ENCODE data around the gene MAPK8IP3.
A peak's percentile ranks its signal among the peaks of the same experiment; 100 is the strongest.

The MAPK8IP3 gene

GRCh38 chr16:1765826-1766225, 59.8 kb downstream of the MAPK8IP3 start:
- TF ChIP-seq CTCF (IDR thresholded peaks at IDR 0.05): no peak
- no peak for TF ChIP-seq ZFX (IDR thresholded peaks at IDR 0.05; ENCODE audit: borderline replicate concordance)
- H3K27ac ChIP-seq: no peak overlapping the region

- H3K27ac ChIP-seq: no peak overlapping the region
- TF ChIP-seq CTCF (IDR thresholded peaks at IDR 0.05): no peak
- TF ChIP-seq ZFX (IDR thresholded peaks at IDR 0.05; ENCODE audit: borderline replicate concordance): no peak
Observed at GRCh38 chr16:1766231-1766630, 60.2 kb downstream of the MAPK8IP3 start.

- no peak overlapping the region for H3K27ac ChIP-seq
- TF ChIP-seq ZFX (IDR thresholded peaks at IDR 0.05; ENCODE audit: borderline replicate concordance): no peak
- no peak for TF ChIP-seq CTCF (IDR thresholded peaks at IDR 0.05)
Observed at GRCh38 chr16:1766701-1767100, 60.7 kb downstream of the MAPK8IP3 start.

- no peak for TF ChIP-seq CTCF (IDR thresholded peaks at IDR 0.05)
- no peak for TF ChIP-seq ZFX (IDR thresholded peaks at IDR 0.05; ENCODE audit: borderline replicate concordance)
- H3K27ac ChIP-seq: no peak overlapping the region
Observed at GRCh38 chr16:1767116-1767994, 61.4 kb downstream of the MAPK8IP3 start.

- peak overlapping the region; percentile 97 for H3K27ac ChIP-seq
- TF ChIP-seq ZFX (IDR thresholded peaks at IDR 0.05; ENCODE audit: borderline replicate concordance): no peak
- no peak for TF ChIP-seq CTCF (IDR thresholded peaks at IDR 0.05)
Observed at GRCh38 chr16:1768061-1768766, 62.2 kb downstream of the MAPK8IP3 start.

- peak overlapping the region; percentile 97 for H3K27ac ChIP-seq
- TF ChIP-seq ZFX (IDR thresholded peaks at IDR 0.05; ENCODE audit: borderline replicate concordance): no peak
- no peak for TF ChIP-seq CTCF (IDR thresholded peaks at IDR 0.05)
Observed at GRCh38 chr16:1768767-1769401, 62.9 kb downstream of the MAPK8IP3 start.

All from 22Rv1 (cell line).